ENCODE data around the gene KNOP1.
"Not testable (repeated sequence)": the region's sequence is repeated elsewhere in the genome, so short reads cannot be mapped to it uniquely, and the experiment has no call there.

The KNOP1 gene

DNA sequence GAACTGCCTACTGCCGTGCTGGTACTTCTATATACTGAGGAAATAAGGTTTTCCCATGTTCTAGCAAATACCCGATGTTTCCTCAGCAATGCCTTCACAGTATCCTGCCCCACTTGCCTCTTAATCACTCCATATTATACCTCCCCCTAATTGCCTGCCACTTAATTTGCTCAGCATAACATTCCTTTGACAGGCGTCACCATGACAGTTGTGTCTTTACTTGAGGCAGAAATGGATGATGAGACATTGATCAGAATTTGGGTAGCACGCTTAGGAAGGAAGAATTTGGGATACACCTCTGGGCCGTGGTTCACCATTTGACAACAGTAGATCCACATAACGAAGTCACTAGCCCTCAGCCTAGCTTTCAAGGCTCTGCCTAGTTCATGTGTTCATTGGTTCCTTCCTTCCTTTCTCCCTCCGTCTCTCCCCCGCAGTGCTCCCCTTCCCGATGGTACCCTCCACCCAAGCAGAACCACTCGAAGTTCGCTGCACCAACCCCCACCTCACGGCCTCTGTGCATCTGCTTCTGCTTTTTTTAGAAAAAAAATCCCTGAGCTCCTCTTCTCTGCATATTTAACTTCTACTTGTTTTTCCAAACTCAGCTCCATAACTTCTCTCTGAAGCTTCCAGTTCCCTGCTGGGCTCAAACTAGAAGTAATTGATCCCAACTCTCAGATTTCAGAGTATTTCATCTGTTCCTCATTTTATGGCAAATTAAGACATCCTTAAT, 19.4 kb upstream of the KNOP1 start:
- no peak for DNase-seq

DNA sequence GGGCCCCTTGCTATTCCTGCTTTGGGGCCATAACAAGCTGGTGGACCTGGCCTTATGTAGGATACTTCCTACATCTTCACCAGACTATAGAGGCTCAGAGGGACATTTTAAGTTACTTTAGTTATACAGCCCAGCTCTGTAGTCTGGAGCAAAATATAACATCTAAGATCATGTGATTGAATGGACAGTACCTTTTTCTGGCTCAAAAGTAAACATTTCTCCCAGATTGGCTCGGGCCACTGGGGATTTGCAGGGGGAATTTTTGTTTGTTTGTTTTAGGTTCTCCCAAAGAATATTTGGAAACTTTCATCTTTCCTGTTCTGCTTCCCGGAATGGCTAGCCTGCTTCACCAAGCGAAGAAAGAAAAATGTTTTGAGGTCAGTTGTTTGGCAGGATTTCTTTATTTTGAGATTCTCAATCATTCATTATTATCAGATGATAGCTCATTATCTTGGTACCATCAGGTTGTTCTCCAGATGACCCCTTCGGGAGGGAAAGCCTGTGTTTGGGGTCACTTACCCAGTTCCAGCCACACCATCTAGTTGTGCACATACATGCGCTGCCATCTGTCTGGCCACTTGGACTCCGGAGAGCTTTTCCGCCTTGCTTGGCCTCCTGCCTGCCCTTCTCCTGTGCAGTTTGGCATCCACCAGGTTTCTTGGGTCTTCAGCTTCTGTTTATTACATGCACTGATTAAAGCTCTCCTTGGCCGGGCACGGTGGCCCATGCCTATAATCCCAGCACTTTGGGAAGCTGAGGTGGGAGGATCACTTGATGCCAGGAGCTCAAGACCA, 17.2 kb upstream of the KNOP1 start:
- DNase-seq: no peak

DNA sequence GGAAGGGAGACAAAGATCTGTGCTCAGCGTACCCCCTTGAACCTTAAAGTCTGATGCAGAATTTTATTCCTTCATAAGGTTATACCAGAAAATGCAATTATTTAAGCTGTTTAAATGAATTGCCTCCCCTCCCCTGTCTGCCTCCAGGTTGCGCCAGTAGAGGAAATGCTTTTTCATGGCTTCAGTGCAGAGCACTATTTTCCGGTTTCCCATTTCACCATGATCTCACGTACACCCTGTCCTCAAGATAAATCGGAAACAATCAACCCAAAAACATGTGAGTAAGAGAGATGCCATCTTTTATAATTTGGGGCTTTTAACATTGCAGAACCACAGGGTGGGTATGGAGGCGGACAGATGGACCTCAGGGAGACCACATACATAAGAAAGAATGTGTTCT, 15.5 kb upstream of the KNOP1 start:
- no peak for DNase-seq

DNA sequence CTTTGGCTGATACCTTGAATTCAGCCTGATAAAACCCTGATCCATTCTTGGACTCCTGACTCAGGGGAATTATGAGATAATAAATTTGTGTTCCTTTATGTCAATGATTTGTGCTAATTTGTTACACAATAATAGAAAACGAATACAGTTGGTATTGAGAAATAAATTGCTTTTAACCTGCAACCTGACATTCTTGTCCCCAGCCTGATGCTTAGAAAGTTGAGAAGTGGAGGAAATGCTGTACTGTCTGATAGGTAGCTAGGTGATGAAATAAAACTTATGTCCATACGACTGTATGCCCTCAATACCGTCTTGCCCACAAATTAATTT, 10.6 kb upstream of the KNOP1 start:
- no peak for DNase-seq

DNA sequence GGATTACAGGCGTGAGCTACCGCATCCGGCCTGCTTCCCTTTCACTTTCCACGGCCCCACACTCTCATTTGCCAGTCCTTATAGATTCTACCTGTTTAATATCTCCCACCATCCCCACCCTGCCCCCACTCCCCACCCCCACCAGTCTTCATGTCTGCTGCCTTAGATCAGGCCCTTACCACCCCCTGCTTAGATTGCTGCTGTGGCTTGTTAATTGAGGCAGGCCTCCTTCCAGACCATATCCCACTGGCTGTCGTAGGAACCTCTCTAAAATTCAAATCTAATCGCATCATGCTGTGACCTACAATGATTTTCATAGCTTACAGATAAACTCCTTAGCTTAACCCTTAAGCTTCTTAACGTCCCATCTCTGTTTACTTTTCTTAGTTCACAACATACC, 5.0 kb upstream of the KNOP1 start:
- DNase-seq: no peak

DNA sequence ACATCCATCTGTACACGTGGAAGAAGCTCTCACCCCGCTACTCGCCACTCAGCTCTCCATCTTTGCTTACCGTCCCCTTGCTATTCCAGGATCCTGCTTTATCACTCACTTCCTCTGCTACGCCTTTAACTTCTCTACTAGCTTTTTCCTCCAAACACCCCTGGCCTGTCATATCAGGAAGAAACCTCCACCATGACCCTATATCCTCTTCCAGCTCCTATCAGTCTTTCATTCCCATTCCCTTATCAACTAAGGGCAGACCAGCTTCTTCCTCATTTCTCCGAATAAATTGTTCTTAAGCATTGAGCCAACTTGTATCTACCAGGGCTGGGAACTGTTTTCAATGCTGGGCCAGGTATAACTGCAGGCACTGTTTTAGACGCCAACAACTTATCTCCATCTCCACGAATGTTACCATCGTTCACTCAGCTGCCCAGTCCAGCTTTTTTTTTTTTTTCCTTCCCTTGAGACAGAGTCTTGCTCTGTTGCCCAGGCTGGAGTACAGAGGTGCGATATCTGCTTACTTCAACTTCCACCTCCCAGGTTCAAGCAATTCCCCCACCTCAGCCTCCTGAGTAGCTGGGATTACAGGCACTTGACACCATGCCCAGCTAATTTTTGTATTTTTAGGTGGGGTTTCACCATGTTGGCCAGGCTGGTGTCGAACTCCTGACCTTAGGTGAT, 4.4 kb upstream of the KNOP1 start:
- DNase-seq: no peak

DNA sequence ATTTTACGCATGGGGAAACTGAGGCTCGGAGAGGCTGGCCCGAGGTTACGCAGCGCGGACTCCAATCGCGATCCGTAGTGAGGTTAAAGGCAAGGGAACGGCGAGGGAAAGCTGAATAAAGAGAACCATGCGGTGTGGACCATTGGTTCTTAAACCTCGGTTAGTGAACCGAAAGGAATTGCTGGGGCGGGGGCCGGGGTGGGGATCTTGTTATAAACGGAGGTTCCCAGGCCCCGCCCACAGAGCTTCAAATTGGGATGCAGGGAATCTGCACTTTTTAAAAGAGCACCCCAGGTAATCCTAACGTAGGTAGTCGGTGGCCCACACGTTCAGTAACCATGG, 568 bp upstream of the KNOP1 start:
- DNase-seq: no peak

DNA sequence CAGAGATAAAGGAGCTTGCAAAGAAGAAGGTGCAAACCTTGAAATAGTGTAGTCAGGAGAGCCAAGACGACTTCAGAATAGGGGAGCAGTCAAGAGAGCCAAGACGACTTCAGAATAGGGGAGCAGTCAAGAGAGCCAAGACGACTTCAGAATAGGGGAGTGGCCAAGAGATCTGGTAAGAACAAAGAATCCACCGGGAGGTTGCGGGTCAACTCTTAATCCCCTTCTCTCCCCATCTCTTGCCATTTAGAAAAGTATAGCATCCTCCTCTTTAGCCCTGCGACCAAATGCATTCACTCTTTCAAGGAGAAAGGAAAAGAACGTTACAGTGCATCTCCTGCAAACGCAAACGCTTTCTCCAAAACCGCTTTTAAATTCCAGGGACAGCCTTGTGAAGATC, 713 bp downstream of the KNOP1 start:
- no peak for DNase-seq

DNA sequence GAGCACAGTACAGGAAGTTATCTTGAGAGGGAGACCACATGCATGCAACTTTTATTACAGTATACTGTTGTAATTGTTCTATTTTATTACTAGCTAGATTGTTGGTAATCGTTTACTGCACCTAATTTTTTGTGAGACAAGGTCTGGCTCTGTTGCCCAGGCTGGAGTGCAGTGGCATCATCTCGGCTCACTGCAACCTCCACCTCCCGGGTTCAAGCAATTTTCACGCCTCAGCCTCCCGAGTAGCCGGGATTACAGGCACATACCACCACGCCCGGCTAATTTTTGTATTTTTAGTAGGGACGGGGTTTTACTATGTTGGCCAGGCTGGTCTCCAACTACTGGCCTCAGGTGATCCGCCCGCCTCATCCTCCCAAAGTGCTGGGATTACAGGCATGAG, 1.3 kb downstream of the KNOP1 start:
- DNase-seq: not testable (repeated sequence)

DNA sequence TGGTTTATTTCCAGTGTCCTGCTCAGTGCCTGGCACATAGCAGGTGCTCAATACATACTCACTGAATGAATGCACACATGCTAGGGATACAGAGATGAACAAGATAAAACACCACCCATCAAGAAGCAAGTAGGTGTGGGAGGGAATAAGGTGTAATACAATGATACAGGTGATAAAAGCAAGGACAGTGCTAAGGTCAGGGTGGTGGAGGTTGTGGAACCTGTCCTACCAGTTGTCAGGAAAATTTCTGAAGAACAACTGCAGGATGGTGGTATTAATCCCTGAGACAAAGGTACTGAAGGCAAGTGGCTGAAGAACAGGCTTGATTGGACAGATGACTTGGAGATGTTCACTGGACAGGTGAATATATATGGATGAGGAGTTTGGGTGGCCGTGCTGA, 1.8 kb downstream of the KNOP1 start:
- DNase-seq: no peak

DNA sequence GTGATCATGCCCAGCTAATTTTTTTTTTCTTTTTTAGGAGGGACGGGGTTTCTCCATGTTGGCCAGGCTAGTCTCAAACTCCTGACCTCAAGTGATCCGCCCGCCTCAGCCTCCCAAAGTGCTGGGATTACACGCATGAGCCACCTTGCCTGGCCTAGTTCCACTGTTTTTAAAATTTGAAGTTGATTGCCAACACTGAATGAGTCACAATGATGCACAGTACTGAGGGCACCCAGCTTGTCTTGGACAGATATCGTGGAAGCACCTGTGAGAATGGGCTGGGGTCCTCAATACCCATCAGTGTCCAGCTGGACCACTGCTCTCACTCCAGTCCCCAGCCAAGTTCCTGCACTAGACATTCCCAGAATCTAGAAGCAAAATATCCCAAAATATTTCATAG, 2.5 kb downstream of the KNOP1 start:
- DNase-seq: no peak

DNA sequence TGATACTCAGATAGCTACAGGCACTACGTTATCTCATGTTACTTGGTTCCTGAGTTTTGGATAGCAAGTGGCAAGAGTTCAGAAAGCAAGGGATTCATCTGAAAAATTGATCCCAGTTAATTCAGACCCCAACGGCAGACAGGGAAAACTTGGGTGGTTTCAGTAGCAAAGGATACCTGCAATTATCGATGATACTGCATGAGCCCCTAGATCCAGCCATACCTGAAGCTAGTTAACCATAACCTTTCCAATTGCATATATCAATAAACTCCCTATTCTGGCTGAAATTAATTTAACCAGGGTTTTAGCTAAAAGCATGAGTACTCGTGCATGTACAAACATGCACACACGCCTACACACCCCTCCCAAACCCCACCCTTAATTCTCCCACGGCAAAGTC, 4.3 kb downstream of the KNOP1 start:
- DNase-seq: no peak

DNA sequence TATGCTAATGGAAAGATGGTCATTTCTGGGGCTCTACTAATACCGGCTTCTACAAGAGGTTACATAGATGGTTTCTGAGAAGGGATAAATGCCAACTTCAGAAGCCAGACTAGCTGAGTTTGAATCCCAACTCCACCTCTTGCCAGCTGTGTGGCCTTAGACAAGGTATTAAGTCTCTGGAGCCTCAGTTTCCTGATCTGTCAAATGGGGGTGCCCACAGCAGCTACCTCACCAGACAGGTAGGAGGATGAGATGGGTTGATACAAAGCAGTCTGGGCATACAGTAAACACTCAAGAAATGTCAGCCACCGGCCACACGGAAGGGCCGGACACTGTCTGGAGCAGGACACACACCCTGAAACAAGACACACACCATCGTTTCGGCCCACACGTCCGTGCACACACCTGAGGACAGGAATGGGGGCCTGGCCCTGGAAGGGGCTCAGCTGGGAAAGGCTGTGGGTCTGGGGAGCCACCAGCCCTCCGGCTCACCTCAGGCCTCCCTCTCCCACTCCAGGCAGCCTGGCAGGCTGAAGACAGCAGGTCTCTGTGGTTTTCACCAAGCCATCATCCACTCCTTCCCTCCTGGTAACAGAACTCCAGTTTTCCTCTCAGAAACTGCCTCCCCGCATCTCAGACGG, 5.5 kb downstream of the KNOP1 start:
- DNase-seq: no peak

DNA sequence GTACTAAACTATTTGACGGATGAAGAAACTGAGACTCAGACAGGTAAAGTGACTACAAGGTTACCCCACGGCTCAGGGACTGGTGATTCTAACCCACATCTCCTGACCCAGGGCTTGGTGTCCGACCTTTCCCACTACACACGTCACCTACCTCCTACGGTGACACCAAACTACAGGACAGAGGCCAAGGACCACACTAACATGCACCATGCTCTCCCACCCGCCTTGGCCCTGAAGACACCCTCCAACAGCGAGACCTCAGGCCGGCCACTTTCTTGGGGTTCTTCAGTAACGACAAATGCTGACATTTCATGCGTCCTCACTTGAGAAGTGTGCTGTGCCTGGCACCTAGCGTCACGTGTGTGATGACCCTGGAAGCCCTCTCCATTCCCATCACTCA, 6.4 kb downstream of the KNOP1 start:
- no peak for DNase-seq

DNA sequence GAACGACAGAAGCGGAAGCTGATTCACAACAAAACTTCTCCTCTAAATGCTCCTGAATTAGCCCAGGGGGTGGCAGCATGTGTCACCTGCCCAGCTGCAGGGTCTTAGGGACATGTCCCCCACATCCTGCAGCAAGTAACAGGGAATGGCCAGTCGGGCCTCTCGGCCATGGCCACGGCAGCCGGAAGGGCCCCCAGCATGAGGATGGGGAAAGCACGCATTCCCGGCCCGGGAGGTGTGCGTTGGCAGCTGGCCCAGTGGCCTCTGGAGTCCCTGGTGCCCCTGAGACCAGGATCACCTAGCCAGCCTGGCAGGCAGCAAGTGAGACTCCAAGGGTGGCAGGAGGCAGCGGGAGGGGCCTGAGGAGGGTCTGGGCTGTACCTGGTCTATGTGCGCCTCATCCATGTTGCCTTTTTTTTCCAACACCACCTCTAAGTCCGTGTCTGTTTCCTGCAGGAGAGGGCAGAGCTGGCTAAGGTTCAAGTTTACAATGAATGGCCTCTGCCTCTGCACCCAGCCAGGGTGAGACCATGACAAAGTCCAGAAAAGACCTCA, 7.0 kb downstream of the KNOP1 start:
- DNase-seq: no peak

DNA sequence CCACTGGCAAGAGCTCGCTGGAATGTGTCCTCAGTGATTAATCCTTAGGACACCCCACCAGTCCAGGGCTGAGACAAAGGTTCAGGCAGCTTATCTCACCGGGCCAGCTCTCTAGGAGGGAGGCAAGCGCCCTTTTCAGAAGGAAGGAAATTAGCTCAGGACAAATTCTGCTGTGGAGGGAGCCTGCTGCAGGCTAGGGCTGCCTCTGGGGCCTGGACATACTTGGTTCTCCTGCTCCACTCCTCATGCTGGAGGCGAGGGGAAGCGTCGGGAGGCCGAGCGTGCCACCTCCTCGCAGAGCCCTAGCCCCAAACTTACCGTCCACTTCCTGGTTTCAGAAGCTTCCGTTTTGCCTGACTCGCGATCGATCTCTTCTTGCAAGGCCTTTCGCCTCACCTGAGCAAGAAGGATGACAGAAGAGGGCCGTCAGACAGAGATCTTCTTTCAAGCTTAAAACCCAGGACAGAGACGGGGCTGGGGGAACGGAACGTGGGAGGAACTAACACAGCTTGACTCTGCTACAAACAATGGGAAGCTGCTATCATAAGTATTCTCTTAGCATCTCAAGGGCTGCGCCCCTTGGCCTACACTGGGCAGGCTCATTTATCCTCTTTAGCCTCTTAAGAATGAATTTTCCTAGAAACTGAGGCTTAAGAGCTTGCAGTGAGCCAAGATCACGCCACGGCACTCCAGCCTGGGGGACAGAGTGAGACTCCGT, 7.7 kb downstream of the KNOP1 start:
- no peak for DNase-seq

DNA sequence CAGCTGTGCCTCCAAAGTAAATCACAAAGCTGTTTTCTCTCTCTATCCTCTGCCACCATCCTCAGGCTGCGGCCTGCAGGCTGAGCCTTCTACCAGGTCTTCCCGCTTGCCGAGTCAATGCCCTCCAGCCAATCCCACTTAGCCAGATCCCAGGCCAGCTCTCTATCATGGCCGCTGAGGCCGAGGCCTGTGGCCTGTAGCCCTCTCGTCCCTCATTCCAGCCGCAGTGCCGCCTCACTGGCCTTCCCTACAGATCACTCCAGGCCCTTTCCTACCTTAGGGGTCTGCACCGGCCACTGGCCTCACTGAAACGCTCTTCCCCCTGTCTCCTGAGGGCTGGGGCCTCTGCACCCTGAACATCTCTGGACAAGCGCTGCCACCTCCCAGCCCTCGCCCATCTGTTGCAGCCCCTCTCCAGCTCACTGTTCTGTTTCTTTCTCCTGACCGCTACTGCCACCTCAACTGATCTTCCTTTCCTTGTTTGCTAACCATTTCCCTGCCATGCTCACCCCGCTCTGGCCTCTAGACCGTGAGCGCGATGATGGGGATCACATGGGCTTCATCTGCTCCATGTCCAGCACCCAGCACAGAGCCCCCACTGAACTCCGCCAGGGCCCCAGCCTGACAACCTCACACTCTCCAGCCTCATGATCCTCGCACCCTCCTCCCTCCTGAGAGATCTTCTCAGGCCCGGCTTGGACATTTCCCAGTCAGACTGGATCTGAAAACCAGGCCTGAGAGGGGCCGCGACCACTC, 8.5 kb downstream of the KNOP1 start:
- DNase-seq: no peak

DNA sequence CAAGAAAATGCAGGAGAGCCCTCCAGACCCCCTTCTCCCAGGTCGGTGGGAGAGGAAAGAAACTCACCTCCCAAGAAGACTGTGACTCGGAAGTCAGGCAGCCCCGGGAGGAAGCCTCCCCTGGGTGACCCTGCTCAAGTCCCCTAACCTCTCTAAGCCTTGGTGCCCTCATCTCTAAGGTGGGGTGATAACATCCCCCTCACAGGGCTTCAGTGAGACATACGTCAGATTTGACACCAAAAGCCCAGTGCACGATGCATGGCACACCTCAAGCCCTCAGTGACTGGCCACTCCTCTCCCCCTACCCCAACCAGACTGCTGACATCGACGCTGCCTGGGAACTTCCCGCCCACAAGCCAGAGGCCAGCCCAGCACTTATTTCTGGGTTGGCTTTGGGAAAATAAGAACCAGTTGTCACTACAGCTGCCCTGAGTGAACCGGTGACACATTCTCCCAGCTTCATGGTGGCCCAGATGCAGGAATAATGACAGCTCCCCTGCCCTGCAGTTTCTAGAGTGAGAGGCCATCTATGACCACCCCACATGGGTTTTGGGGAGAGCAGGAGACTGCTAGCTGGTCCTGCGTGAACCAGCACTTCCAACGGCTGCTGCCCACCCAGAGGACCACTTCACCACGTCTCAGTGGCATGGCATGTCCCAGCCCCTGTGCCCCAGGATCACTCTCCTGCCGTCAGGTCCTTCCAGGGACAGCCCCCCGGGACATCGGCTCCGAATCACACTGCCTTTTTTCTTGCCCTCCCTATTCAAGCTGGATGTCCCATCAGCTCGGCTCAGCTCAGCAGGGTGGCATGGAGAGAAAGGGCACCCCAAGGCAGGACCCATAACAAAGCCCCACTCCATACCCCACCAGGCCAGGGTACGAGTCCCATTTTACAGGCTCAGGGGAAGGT, 9.5 kb downstream of the KNOP1 start:
- DNase-seq: no peak

DNA sequence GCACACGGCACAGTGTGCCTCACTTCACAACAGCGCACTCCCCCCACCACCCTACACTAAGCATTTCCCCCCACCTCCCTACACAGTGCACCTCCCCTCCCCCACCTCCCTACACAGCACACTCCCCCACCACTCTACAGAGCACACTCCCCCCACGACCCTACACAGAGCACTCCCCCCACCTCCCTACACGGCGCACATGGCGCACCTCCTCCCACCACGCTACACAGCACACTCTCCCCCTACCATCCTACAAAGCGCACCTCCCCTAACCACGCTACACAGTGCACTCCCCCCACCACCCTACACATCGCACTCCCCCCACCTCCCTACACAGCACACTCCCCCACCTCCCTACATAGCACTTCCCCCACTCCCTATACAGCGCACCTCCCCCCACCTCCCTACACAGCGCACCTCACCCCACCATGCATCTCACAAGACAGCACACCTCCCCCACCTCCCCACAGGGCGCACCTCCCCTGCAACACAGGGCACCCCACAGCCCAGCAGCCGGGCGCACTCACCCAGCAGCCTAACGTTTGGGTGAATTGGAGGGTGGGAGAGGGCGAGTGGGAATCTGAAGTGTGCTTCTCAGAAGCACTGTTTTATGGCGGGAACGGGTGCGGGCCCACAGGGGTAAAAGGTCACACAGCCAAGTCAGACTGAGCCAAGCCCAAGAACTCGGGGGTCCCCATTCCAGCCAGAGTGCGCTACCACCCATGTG, 10.3 kb downstream of the KNOP1 start:
- no peak for DNase-seq

DNA sequence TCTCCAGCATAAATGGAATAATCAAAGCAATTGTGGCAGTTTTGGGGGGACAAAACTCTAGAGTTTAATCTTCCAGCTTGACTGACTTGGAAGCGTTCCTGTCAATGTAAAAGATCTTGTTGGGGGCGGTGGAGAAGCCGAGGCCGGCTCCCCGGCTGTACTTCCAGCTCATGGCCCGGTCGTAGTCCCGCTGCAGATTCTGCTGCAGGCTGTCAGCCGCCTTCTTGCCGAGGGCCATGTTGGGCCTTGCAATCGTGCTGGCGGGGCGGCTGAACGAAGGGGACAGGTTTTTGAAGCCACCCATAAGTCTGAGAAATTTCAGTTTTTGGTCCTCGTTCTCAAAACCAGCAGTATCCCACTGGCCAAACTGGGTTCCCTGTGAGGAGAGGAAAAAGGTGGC, 11.2 kb downstream of the KNOP1 start:
- DNase-seq: no peak

All from 8988T (cell line).